Common myeloid progenitor, CD34-positive (primary cell): ENCODE measurements around the gene C6orf47.
A peak's percentile ranks its signal among the peaks of the same experiment; 100 is the strongest.

Experiments used
- CTCF ChIA-PET: fragments of 350-600 bp; sonication (Branson Sonifier 250); formaldehyde crosslinking; loops from one replicate; lab custom pipeline; 2021; ENCODE audit warnings: antibody characterized with exemption; lab: Charles Lee
- POLR2A ChIA-PET: fragments of 350-600 bp; sonication (Branson Sonifier 250); formaldehyde crosslinking; loops from one replicate; lab custom pipeline; 2021; ENCODE audit warnings: antibody characterized with exemption; lab: Charles Lee
- DNase-seq, 3 donors: peaks; one replicate each; pipeline versions ENCODE4 v3.0.0 to v3.0.0-alpha.2; 2013
- H3K27ac ChIP-seq, 2 experiments: 1 replicate in 1 of 2; 2 replicates in 1 of 2; pipeline ENCODE4 v1.7.0; 2013; ENCODE audit warnings: inconsistent platforms in 2 of 2, low read length in 2 of 2, mild to moderate bottlenecking in 2 of 2, low read depth in 1 of 2, moderate library complexity in 1 of 2; ENCODE audit not compliant: severe bottlenecking in 2 of 2, insufficient read depth in 1 of 2, poor library complexity in 1 of 2
- H3K27me3 ChIP-seq, 5 experiments: replicated peaks in 2 of 5; 1 replicate in 3 of 5; 2 replicates in 2 of 5; pipeline versions ENCODE4 v1.6.1 to v1.7.0; 2013; ENCODE audit warnings: low read length in 4 of 5, mild to moderate bottlenecking in 2 of 5, moderate library complexity in 2 of 5, inconsistent platforms in 1 of 5; ENCODE audit not compliant: insufficient read depth in 5 of 5, control insufficient read depth in 4 of 5
- H3K36me3 ChIP-seq, 4 experiments: 1 replicate in 2 of 4; 2 replicates in 2 of 4; pipeline versions ENCODE4 v1.6.1 to v1.7.0; 2013; ENCODE audit warnings: low read length in 3 of 4, control low read depth in 1 of 4, mild to moderate bottlenecking in 1 of 4; ENCODE audit not compliant: control insufficient read depth in 4 of 4, insufficient read depth in 4 of 4
- H3K4me1 ChIP-seq, 4 experiments: 1 replicate in 3 of 4; 2 replicates in 1 of 4; pipeline versions ENCODE4 v1.6.1 to v1.7.1; 2013; ENCODE audit warnings: low read length in 3 of 4, mild to moderate bottlenecking in 3 of 4, control low read depth in 1 of 4, inconsistent platforms in 1 of 4, moderate library complexity in 1 of 4; ENCODE audit not compliant: control insufficient read depth in 4 of 4, insufficient read depth in 4 of 4; ENCODE audit errors: control extremely low read depth in 1 of 4
- H3K4me3 ChIP-seq, 7 experiments: 1 replicate in 4 of 7; 2 replicates in 3 of 7; pipeline versions ENCODE4 v1.5.1 to v1.7.0; 2013; ENCODE audit warnings: mild to moderate bottlenecking in 7 of 7, low read length in 6 of 7, moderate library complexity in 6 of 7, inconsistent platforms in 2 of 7, low read depth in 2 of 7, control low read depth in 1 of 7; ENCODE audit not compliant: insufficient read depth in 4 of 7, control insufficient read depth in 1 of 7; ENCODE audit errors: extremely low read depth in 1 of 7
- H3K9me3 ChIP-seq, 5 experiments: 1 replicate in 4 of 5; 2 replicates in 1 of 5; pipeline versions ENCODE4 v1.6.1 to v1.7.1; 2013; ENCODE audit warnings: low read length in 4 of 5, mild to moderate bottlenecking in 2 of 5, inconsistent platforms in 1 of 5, low read depth in 1 of 5, moderate library complexity in 1 of 5; ENCODE audit not compliant: control insufficient read depth in 4 of 5, insufficient read depth in 2 of 5; ENCODE audit errors: control extremely low read depth in 1 of 5
- WGBS: methylation state at CpG from one replicate; pipeline ENCODE4 v1.1.5; 2013; ENCODE audit not compliant: insufficient coverage; 5-methylcytosine and 5-hydroxymethylcytosine counted together

Gene C6orf47

GRCh38 chr6:31642798-31643570 lies 17.6 kb downstream of the C6orf47 start:
- ChIA-PET CTCF (interaction anchor here (1.0 to 1.8 kb wide), 3 partner anchors 8 to 249 kb away, joined by 3 to 11 read pairs (median 3); no protein-coding TSS in a partner anchor), POLR2A (no interaction called here)
- no peak for DNase-seq
- H3K9me3 ChIP-seq = no peaks in the 10 kb centered on the region
- no peaks in the 10 kb centered on the region for H3K27me3 ChIP-seq
- 97% methylated on average over 6 of the region's 6 CpGs for WGBS
- H3K4me3 ChIP-seq = no peak overlapping the region
- no peak overlapping the region for H3K27ac ChIP-seq
- H3K4me1 ChIP-seq = peaks cover 0 to 11% (median 3%) of the 10 kb centered on the region in 4 experiments
- peaks cover 19 to 89% (median 74%) of the 10 kb centered on the region in 4 experiments for H3K36me3 ChIP-seq

- H3K27me3 ChIP-seq = no peaks in the 10 kb centered on the region
- ChIA-PET CTCF (interaction anchor here (1.7 to 2.8 kb wide), 2 partner anchors 9 to 20 kb away, joined by 4 to 10 read pairs; no protein-coding TSS in a partner anchor), POLR2A (interaction anchor here (1.2 kb wide), 1 partner anchor 10 kb away, joined by 5 read pairs; no protein-coding TSS in a partner anchor)
- no peaks in the 10 kb centered on the region for H3K9me3 ChIP-seq
- peaks cover 0 to 11% (median 3%) of the 10 kb centered on the region in 4 experiments for H3K4me1 ChIP-seq
- H3K36me3 ChIP-seq = peaks cover 20 to 91% (median 77%) of the 10 kb centered on the region in 4 experiments
- H3K27ac ChIP-seq = no peak overlapping the region
- 87% methylated on average over 3 of the region's 4 CpGs for WGBS
- no peak overlapping the region for H3K4me3 ChIP-seq
- no peak for DNase-seq
Measured at GRCh38 chr6:31641370-31641769, 19.2 kb downstream of the C6orf47 start.

GRCh38 chr6:31640612-31641011 lies 20.0 kb downstream of the C6orf47 start:
- peaks cover 20 to 91% (median 81%) of the 10 kb centered on the region in 4 experiments for H3K36me3 ChIP-seq
- no peaks in the 10 kb centered on the region for H3K9me3 ChIP-seq
- DNase-seq = no peak
- ChIA-PET POLR2A (interaction anchor here (1.2 kb wide), 1 partner anchor 11 kb away, joined by 5 read pairs; no protein-coding TSS in a partner anchor), CTCF (interaction anchor here (0.9 to 2.8 kb wide), 5 partner anchors 10 to 90 kb away, joined by 3 to 10 read pairs (median 4); partner anchors contain the start of gene BAG6)
- H3K4me3 ChIP-seq = no peak overlapping the region
- H3K4me1 ChIP-seq = peaks cover 0 to 11% (median 3%) of the 10 kb centered on the region in 4 experiments
- H3K27me3 ChIP-seq = no peaks in the 10 kb centered on the region
- no peak overlapping the region for H3K27ac ChIP-seq
- 93% methylated on average over 6 of the region's 6 CpGs for WGBS

DNA sequence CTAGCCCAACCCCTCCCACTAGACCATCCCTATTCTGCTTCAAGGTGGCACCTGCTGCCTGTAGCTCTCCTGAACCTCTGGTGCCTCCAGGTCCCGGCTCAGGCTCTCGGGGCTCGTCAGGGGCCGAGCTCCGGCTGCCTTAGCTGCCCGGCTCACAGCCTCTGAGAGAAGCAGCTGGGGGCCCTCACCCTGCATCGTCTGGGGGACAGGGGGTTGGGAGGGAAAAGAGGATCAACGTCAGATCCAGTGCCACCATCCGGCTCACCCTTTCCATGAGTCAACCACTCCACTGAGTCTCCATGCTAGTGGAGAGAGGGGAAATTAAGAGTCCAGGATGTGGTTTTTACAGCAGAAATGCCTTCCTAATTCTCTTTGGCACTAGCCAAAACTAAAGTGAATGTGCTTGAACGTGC lies 21.1 kb downstream of the C6orf47 start:
- Histone ChIP-seq H3K4me1 (peaks cover 0 to 11% (median 3%) of the 10 kb centered on the region in 4 experiments), H3K27me3 (no peaks in the 10 kb centered on the region), H3K9me3 (no peaks in the 10 kb centered on the region), H3K36me3 (peaks cover 18 to 91% (median 81%) of the 10 kb centered on the region in 4 experiments), H3K4me3 (no peak overlapping the region), H3K27ac (peak overlapping the region in 1 of 2 experiments; percentile 19)
- POLR2A ChIA-PET = interaction anchor here (1.0 to 1.7 kb wide), 2 partner anchors 12 to 188 kb away, joined by 3 to 7 read pairs; partner anchors contain the start of gene HSPA1B
- DNase-seq = peak in 2 of 3 donors; percentile 46 to 52
- WGBS = 31% methylated on average over 2 of the region's 10 CpGs
- CTCF ChIA-PET = interaction anchor here (0.7 to 2.8 kb wide), 7 partner anchors 11 to 89 kb away, joined by 3 to 10 read pairs (median 5); no protein-coding TSS in a partner anchor

GRCh38 chr6:31639043-31639442 lies 21.5 kb downstream of the C6orf47 start:
- 94% methylated on average over 3 of the region's 9 CpGs for whole genome bisulfite sequencing
- POLR2A ChIA-PET = interaction anchor here (0.5 to 1.7 kb wide), 4 partner anchors 13 to 908 kb away, joined by 3 to 7 read pairs (median 4); partner anchors contain the start of genes GPANK1 and HSPA1B
- Histone ChIP-seq H3K9me3 (no peaks in the 10 kb centered on the region), H3K4me3 (no peak overlapping the region), H3K27me3 (no peaks in the 10 kb centered on the region), H3K4me1 (peaks cover 0 to 11% (median 3%) of the 10 kb centered on the region in 4 experiments), H3K27ac (peak overlapping the region in 1 of 2 experiments; percentile 19), H3K36me3 (peaks cover 19 to 91% (median 82%) of the 10 kb centered on the region in 4 experiments)
- no peak for DNase-seq
- CTCF ChIA-PET = interaction anchor here (0.7 to 2.8 kb wide), 7 partner anchors 11 to 88 kb away, joined by 3 to 10 read pairs (median 5); no protein-coding TSS in a partner anchor

GRCh38 chr6:31636698-31637596 lies 23.6 kb downstream of the C6orf47 start:
- H3K4me3 ChIP-seq = no peak overlapping the region
- H3K4me1 ChIP-seq = peaks cover 0 to 11% (median 3%) of the 10 kb centered on the region in 4 experiments
- H3K27me3 ChIP-seq = no peaks in the 10 kb centered on the region
- no peaks in the 10 kb centered on the region for H3K9me3 ChIP-seq
- peaks cover 19 to 94% (median 86%) of the 10 kb centered on the region in 4 experiments for H3K36me3 ChIP-seq
- DNase-seq = no peak
- H3K27ac ChIP-seq = no peak overlapping the region
- ChIA-PET CTCF (interaction anchor here (1.5 to 2.5 kb wide), 4 partner anchors 9 to 15 kb away, joined by 3 to 15 read pairs (median 3); no protein-coding TSS in a partner anchor), POLR2A (no interaction called here)
- 95% methylated on average over 22 of the region's 27 CpGs for WGBS
